H1 (cell line): ENCODE measurements around the gene STAG2. TPM values are rescaled to one million over a fixed set of nuclear protein-coding genes. Genes with fewer than 3 reads are reported as not detected.

Source experiments
- CTBP2 ChIP-seq: IDR thresholded peaks from 2 replicates; pipeline ENCODE4 v1.7.0; 2011; ENCODE audit warnings: borderline replicate concordance, mild to moderate bottlenecking, moderate library complexity, mixed read lengths, low read length; ENCODE audit not compliant: insufficient read depth, insufficient read length
- EGR1 ChIP-seq: IDR thresholded peaks from 2 replicates; pipeline ENCODE4 v1.6.1; 2011; ENCODE audit warnings: low read depth, low read length, borderline replicate concordance
- GABPA ChIP-seq: IDR thresholded peaks from 2 replicates; pipeline ENCODE4 v1.6.1; 2011; ENCODE audit warnings: mild to moderate bottlenecking, low read length, moderate library complexity, borderline replicate concordance; ENCODE audit not compliant: insufficient read depth
- TAF1 ChIP-seq: IDR thresholded peaks from 2 replicates; pipeline ENCODE4 v1.6.1; 2011; ENCODE audit warnings: mild to moderate bottlenecking, low read depth, low read length
- polyA plus RNA-seq, 7 experiments: library from polyadenylated mRNA; depleted of rRNA in 3 of 7; stranded (reverse) in 5 of 7; unstranded in 2 of 7; fragments of >200 nt in 5 of 7; fragments of 200-250 nt in 2 of 7; gene quantifications; 1 replicate in 5 of 7; 2 replicates in 1 of 7; 4 replicates in 1 of 7; pipeline versions ENCODE4 v1.2.1 to v1.2.3, GENCODE V29; 2011 to 2013; ENCODE audit warnings: missing spikeins in 2 of 7, mixed read lengths in 2 of 7
- total RNA-seq: library from RNA; stranded (reverse); fragmentation: NEBNext Ultra II Directional; extraction: Animal tissue kit (Norgen Biotek cat#: 25700); gene quantifications from 2 replicates; pipeline ENCODE4 v1.2.1, GENCODE V29; 2021

The STAG2 gene
- total and polyA plus RNA-seq, 2 of the 8 experiments (the other 6 are each of a cell fraction or from before 2014, with no cell fraction given): 20.3 to 94.9 TPM

- TF ChIP-seq TAF1: no peak
- TF ChIP-seq GABPA: no peak
- TF ChIP-seq CTBP2: no peak
- TF ChIP-seq EGR1: no peak
These were observed 65.0 kb downstream of the STAG2 start (continued) for GRCh38 chrX:124026529-124026928.
